PFSK-1 (cell line): ENCODE results near the gene TIMP3.

Experiments
- POLR2AphosphoS5 ChIP-seq: IDR thresholded peaks from 2 replicates; pipeline ENCODE4 v1.6.1; 2012; ENCODE audit warnings: low read depth, mild to moderate bottlenecking, control low read depth, low read length, moderate library complexity
- SIN3A ChIP-seq: IDR thresholded peaks from 2 replicates; pipeline ENCODE4 v1.6.1; 2012; ENCODE audit warnings: mild to moderate bottlenecking, low read length, moderate library complexity, borderline replicate concordance; ENCODE audit not compliant: insufficient read depth
- TF ChIP-seq, protein P1 (sequence below), 2 experiments: IDR thresholded peaks; 2 replicates each; pipeline versions ENCODE4 v1.6.1 to v1.8.0; 2011 to 2012; ENCODE audit warnings: low read depth in 2 of 2, low read length in 2 of 2, control low read depth in 1 of 2, inconsistent platforms in 1 of 2, mild to moderate bottlenecking in 1 of 2, moderate library complexity in 1 of 2; ENCODE audit not compliant: insufficient read depth in 1 of 2

DNA sequence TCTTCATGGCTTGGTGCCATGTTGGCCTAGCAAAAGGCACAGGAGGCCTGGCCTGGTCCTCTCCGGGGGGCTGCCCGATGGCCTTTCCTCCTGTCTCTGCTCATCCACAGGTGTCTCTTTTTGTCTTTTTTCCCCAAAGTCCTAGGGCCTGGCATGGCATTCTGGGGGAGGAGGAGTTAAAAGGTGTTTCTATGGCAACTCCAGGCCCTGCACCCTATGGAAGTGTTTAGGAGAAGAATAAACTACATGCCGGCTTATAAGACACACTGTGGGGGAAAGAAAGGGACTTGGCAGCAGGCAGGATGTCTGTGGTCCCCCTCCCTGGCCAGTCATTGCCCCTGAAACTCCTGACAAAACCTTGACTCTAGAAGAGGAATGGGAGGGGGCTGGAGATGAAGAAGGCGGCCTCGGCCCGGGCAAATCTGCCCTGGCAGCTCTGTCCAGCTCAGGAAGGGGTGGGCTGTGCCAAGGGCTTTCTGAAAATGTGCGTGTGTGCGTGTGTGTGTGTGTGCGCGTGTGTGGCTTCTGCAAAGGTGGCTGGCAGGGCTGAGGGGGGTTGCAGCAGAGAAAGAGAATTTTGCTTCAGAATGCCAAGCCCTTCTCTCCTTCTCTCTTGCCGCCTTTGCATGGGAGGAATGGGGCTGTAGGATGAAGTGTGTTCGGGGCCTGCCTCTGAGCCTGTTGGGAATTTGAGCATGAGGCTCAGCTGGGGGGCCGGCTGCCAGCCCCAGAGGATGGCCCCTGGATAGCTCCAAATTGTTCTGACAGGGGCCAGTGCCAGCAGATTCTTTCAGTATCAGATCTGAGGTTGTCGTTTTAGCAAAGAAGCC, 3.2 kb downstream of the TIMP3 start:
- TF ChIP-seq, protein P1, sequence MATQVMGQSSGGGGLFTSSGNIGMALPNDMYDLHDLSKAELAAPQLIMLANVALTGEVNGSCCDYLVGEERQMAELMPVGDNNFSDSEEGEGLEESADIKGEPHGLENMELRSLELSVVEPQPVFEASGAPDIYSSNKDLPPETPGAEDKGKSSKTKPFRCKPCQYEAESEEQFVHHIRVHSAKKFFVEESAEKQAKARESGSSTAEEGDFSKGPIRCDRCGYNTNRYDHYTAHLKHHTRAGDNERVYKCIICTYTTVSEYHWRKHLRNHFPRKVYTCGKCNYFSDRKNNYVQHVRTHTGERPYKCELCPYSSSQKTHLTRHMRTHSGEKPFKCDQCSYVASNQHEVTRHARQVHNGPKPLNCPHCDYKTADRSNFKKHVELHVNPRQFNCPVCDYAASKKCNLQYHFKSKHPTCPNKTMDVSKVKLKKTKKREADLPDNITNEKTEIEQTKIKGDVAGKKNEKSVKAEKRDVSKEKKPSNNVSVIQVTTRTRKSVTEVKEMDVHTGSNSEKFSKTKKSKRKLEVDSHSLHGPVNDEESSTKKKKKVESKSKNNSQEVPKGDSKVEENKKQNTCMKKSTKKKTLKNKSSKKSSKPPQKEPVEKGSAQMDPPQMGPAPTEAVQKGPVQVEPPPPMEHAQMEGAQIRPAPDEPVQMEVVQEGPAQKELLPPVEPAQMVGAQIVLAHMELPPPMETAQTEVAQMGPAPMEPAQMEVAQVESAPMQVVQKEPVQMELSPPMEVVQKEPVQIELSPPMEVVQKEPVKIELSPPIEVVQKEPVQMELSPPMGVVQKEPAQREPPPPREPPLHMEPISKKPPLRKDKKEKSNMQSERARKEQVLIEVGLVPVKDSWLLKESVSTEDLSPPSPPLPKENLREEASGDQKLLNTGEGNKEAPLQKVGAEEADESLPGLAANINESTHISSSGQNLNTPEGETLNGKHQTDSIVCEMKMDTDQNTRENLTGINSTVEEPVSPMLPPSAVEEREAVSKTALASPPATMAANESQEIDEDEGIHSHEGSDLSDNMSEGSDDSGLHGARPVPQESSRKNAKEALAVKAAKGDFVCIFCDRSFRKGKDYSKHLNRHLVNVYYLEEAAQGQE (IDR thresholded peaks at IDR 0.05; ENCODE audit: insufficient read depth in 1 of 2, low read depth in 2 of 2, low read length in 2 of 2) = no peak
- TF ChIP-seq POLR2AphosphoS5 (no peak), SIN3A (no peak)
